H1 (cell line): Measurements from ENCODE around the gene HTR2B.

ENCODE experiments used
- ATF3 ChIP-seq: IDR thresholded peaks from 2 replicates; pipeline ENCODE4 v1.6.1; 2011; ENCODE audit warnings: low read depth, mild to moderate bottlenecking, low read length; ENCODE audit not compliant: insufficient read depth
- BRCA1 ChIP-seq: IDR thresholded peaks from 2 replicates; pipeline ENCODE4 v1.6.1; 2012; ENCODE audit warnings: low read depth, low read length, improper control_type of control experiment
- CTCF ChIP-seq, 3 experiments: IDR thresholded peaks; 1 replicate in 2 of 3; 2 replicates in 1 of 3; pipeline versions ENCODE4 v1.5.1 to v1.6.1; 2011; ENCODE audit warnings: low read length in 3 of 3, mild to moderate bottlenecking in 3 of 3, inconsistent platforms in 2 of 3, low read depth in 1 of 3, moderate library complexity in 1 of 3; ENCODE audit not compliant: insufficient read depth in 1 of 3; ENCODE audit errors: control extremely low read depth in 1 of 3
- EGR1 ChIP-seq: IDR thresholded peaks from 2 replicates; pipeline ENCODE4 v1.6.1; 2011; ENCODE audit warnings: low read depth, low read length, borderline replicate concordance
- EP300 ChIP-seq, 2 experiments: IDR thresholded peaks; 1 replicate in 1 of 2; 2 replicates in 1 of 2; pipeline ENCODE4 v1.6.1; 2011 to 2012; ENCODE audit warnings: low read depth in 2 of 2, low read length in 2 of 2, mild to moderate bottlenecking in 2 of 2, borderline replicate concordance in 1 of 2, inconsistent platforms in 1 of 2, moderate library complexity in 1 of 2
- KDM1A ChIP-seq: fragments of 200-600, 300-600 bp; sonication (generic); IDR thresholded peaks from 2 replicates; pipeline ENCODE4 v1.7.1; 2016; ENCODE audit warnings: mild to moderate bottlenecking, low read length, borderline replicate concordance
- MAFK ChIP-seq: IDR thresholded peaks from 2 replicates; pipeline ENCODE4 v1.6.1; 2012; ENCODE audit warnings: low read depth, mild to moderate bottlenecking, improper control_type of control experiment, low read length
- NRF1 ChIP-seq: IDR thresholded peaks from 2 replicates; pipeline ENCODE4 v1.6.1; 2011; ENCODE audit warnings: mild to moderate bottlenecking, low read depth, low read length, improper control_type of control experiment
- POLR2A ChIP-seq, 2 experiments: IDR thresholded peaks; 1 replicate in 1 of 2; 2 replicates in 1 of 2; pipeline ENCODE4 v1.6.1; 2011; ENCODE audit warnings: low read depth in 2 of 2, low read length in 2 of 2, mild to moderate bottlenecking in 2 of 2; ENCODE audit errors: control extremely low read depth in 1 of 2
- POLR2AphosphoS5 ChIP-seq: IDR thresholded peaks from 2 replicates; pipeline ENCODE4 v1.6.1; 2011; ENCODE audit warnings: low read depth, low read length
- SIN3A ChIP-seq, 2 experiments: IDR thresholded peaks in 1 of 2; conservative IDR thresholded peaks in 1 of 2; 2 replicates each; pipeline ENCODE4 v1.6.1; 2011 to 2012; ENCODE audit warnings: low read length in 2 of 2, improper control_type of control experiment in 1 of 2, low read depth in 1 of 2, mild to moderate bottlenecking in 1 of 2
- SIX5 ChIP-seq: IDR thresholded peaks from 2 replicates; pipeline ENCODE4 v1.6.1; 2011; ENCODE audit warnings: mild to moderate bottlenecking, low read depth, low read length
- USF2 ChIP-seq: IDR thresholded peaks from 2 replicates; pipeline ENCODE4 v1.6.1; 2011; ENCODE audit warnings: low read length, improper control_type of control experiment
- YY1 ChIP-seq: IDR thresholded peaks from 2 replicates; pipeline ENCODE4 v1.6.1; 2011; ENCODE audit warnings: low read depth, mild to moderate bottlenecking, low read length

- TF ChIP-seq ATF3 (no peak), MAFK (no peak), POLR2AphosphoS5 (no peak), SIX5 (no peak), EP300 (IDR thresholded peaks at IDR 0.05; ENCODE audit: borderline replicate concordance in 1 of 2, low read depth in 2 of 2, low read length in 2 of 2) (no peak), CTCF (IDR thresholded peaks at IDR 0.05; ENCODE audit: control extremely low read depth in 1 of 3, insufficient read depth in 1 of 3, low read depth in 1 of 3, low read length in 3 of 3) (no peak), YY1 (no peak), EGR1 (no peak), KDM1A (no peak), BRCA1 (no peak), USF2 (no peak), POLR2A (IDR thresholded peaks at IDR 0.05; ENCODE audit: control extremely low read depth in 1 of 2, low read depth in 2 of 2, low read length in 2 of 2) (no peak), SIN3A (conservative IDR thresholded peaks at IDR 0.05 in 1 of 2, IDR thresholded peaks at IDR 0.05 in 1 of 2; ENCODE audit: low read depth in 1 of 2, low read length in 2 of 2) (no peak), NRF1 (no peak)
These were observed 30.9 kb downstream of the HTR2B start for GRCh38 chr2:231093933-231094332.
